ENCODE results near the gene TOMM34. TPM values are rescaled to one million over a fixed set of nuclear protein-coding genes. Genes with fewer than 3 reads are reported as not detected.

Gene TOMM34
- total and polyA plus RNA-seq, 4 donors = 5.1 to 13.4 (median 9.8) TPM

GRCh38 chr20:44912189-44912588 is 48.0 kb downstream of the TOMM34 start:
- intact Hi-C loops (cut with DNase I) = no loop called here
- no peak overlapping the region for H3K27ac ChIP-seq (ENCODE audit: low read depth in 1 of 2, low read length in 2 of 2)
- no peaks in the 10 kb centered on the region for H3K27me3 ChIP-seq (ENCODE audit: control insufficient read depth in 1 of 2, insufficient read depth in 2 of 2, low read length in 1 of 2)
- ATAC-seq (ENCODE audit: low FRiP score) = no peak
- no peak overlapping the region for H3K4me3 ChIP-seq (ENCODE audit: low read length in 2 of 2)
- no peaks in the 10 kb centered on the region for H3K9me3 ChIP-seq (ENCODE audit: control insufficient read depth, low read length)
- WGBS, 2 donors = 92 to 100% methylated on average over 2 of the region's 2 CpGs
- H3K4me1 ChIP-seq (ENCODE audit: control insufficient read depth in 1 of 2, insufficient read depth in 2 of 2, low read length in 2 of 2) = no peaks in the 10 kb centered on the region
- H3K36me3 ChIP-seq (ENCODE audit: control insufficient read depth in 1 of 2, insufficient read depth in 2 of 2, low read length in 1 of 2) = peaks cover under 1 to 2% of the 10 kb centered on the region in 2 donors
- no peak for DNase-seq

GRCh38 chr20:44911264-44911921 is 48.8 kb downstream of the TOMM34 start:
- no peak for DNase-seq
- peaks cover 2% of the 10 kb centered on the region in 2 donors for H3K36me3 ChIP-seq (ENCODE audit: control insufficient read depth in 1 of 2, insufficient read depth in 2 of 2, low read length in 1 of 2)
- intact Hi-C loops (cut with DNase I) = no loop called here

DNA sequence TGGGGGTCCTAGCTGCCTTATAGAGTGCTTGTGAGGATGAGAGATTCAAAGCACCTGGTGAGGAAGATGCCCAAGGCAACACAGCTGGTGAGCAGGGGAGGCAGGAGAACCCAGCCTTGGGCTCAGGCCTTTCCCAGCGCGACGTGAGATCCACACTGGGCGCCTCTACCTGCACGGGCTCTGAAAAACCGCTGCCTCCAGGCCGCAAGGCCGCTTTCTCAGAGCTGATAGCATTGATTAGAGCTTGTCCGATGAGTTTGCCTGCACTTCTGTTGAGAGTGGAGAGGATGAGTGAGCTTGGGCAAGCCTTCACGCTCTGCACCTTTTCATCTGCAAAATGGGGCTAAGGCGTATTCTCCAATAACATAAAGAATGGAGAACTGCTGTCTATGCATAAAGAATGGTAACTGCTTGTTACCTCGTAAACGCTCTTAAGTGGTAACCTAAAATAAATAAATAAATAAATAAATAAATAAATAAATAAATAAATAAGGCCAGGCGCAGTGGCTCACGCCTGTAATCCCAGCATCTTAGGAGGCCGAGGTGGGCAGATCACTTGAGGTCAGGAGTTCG is 49.4 kb downstream of the TOMM34 start:
- Histone ChIP-seq H3K36me3 (ENCODE audit: control insufficient read depth in 1 of 2, insufficient read depth in 2 of 2, low read length in 1 of 2) (peaks cover 2 to 4% of the 10 kb centered on the region in 2 donors), H3K4me3 (ENCODE audit: low read length in 2 of 2) (no peak overlapping the region), H3K9me3 (ENCODE audit: control insufficient read depth, low read length) (no peaks in the 10 kb centered on the region), H3K27ac (ENCODE audit: low read depth in 1 of 2, low read length in 2 of 2) (no peak overlapping the region), H3K4me1 (ENCODE audit: control insufficient read depth in 1 of 2, insufficient read depth in 2 of 2, low read length in 2 of 2) (no peaks in the 10 kb centered on the region), H3K27me3 (ENCODE audit: control insufficient read depth in 1 of 2, insufficient read depth in 2 of 2, low read length in 1 of 2) (no peaks in the 10 kb centered on the region)
- no peak for DNase-seq
- intact Hi-C loops (cut with DNase I) = no loop called here
- ATAC-seq (ENCODE audit: low FRiP score) = peak; percentile 40
- 62 to 67% methylated on average over 17 of the region's 17 CpGs for WGBS, 2 donors

More at GRCh38 chr20:44911264-44911921, 48.8 kb downstream of the TOMM34 start:
- Histone ChIP-seq H3K27ac (ENCODE audit: low read depth in 1 of 2, low read length in 2 of 2) (no peak overlapping the region), H3K4me3 (ENCODE audit: low read length in 2 of 2) (no peak overlapping the region), H3K27me3 (ENCODE audit: control insufficient read depth in 1 of 2, insufficient read depth in 2 of 2, low read length in 1 of 2) (no peaks in the 10 kb centered on the region), H3K9me3 (ENCODE audit: control insufficient read depth, low read length) (no peaks in the 10 kb centered on the region), H3K4me1 (ENCODE audit: control insufficient read depth in 1 of 2, insufficient read depth in 2 of 2, low read length in 2 of 2) (no peaks in the 10 kb centered on the region)
- 70 to 71% methylated on average over 21 of the region's 21 CpGs for WGBS, 2 donors
- ATAC-seq (ENCODE audit: low FRiP score) = no peak

GRCh38 chr20:44909872-44910689 is 50.1 kb downstream of the TOMM34 start, which contains the start of gene PABPC1L:
Gene PABPC1L, plus strand, starts transcription at chr20:44910060. Its CDS starts 84 bp downstream, at chr20:44910144.
- DNase-seq = peak; percentile 63 to 88
- intact Hi-C loops (cut with DNase I) = no loop called here
- ATAC-seq (ENCODE audit: low FRiP score) = peak; percentile 89
- Histone ChIP-seq H3K4me1 (ENCODE audit: control insufficient read depth in 1 of 2, insufficient read depth in 2 of 2, low read length in 2 of 2) (no peaks in the 10 kb centered on the region), H3K27me3 (ENCODE audit: control insufficient read depth in 1 of 2, insufficient read depth in 2 of 2, low read length in 1 of 2) (no peaks in the 10 kb centered on the region), H3K36me3 (ENCODE audit: control insufficient read depth in 1 of 2, insufficient read depth in 2 of 2, low read length in 1 of 2) (peaks cover 2 to 6% of the 10 kb centered on the region in 2 donors), H3K27ac (ENCODE audit: low read depth in 1 of 2, low read length in 2 of 2) (no peak within 1 kb of the TSS), H3K4me3 (ENCODE audit: low read length in 2 of 2) (peak within 1 kb of the TSS; percentile 18 to 42), H3K9me3 (ENCODE audit: control insufficient read depth, low read length) (no peaks in the 10 kb centered on the region)
- 1% methylated on average over 55 to 61 of the region's 61 CpGs for WGBS, 2 donors

GRCh38 chr20:44908987-44909871 is 51.0 kb downstream of the TOMM34 start:
- H3K36me3 ChIP-seq (ENCODE audit: control insufficient read depth in 1 of 2, insufficient read depth in 2 of 2, low read length in 1 of 2) = peaks cover 2 to 6% of the 10 kb centered on the region in 2 donors
- 22% methylated on average over 14 of the region's 14 CpGs for WGBS, 2 donors
- H3K4me3 ChIP-seq (ENCODE audit: low read length in 2 of 2) = peak overlapping the region; percentile 18 to 32
- ATAC-seq (ENCODE audit: low FRiP score) = no peak
- no peak for DNase-seq
- no peak overlapping the region for H3K27ac ChIP-seq (ENCODE audit: low read depth in 1 of 2, low read length in 2 of 2)
- no peaks in the 10 kb centered on the region for H3K27me3 ChIP-seq (ENCODE audit: control insufficient read depth in 1 of 2, insufficient read depth in 2 of 2, low read length in 1 of 2)
- H3K4me1 ChIP-seq (ENCODE audit: control insufficient read depth in 1 of 2, insufficient read depth in 2 of 2, low read length in 2 of 2) = no peaks in the 10 kb centered on the region
- no peaks in the 10 kb centered on the region for H3K9me3 ChIP-seq (ENCODE audit: control insufficient read depth, low read length)
- intact Hi-C loops (cut with DNase I) = no loop called here

- no peaks in the 10 kb centered on the region for H3K9me3 ChIP-seq (ENCODE audit: control insufficient read depth, low read length)
- peaks cover 4 to 7% of the 10 kb centered on the region in 2 donors for H3K36me3 ChIP-seq (ENCODE audit: control insufficient read depth in 1 of 2, insufficient read depth in 2 of 2, low read length in 1 of 2)
- H3K27me3 ChIP-seq (ENCODE audit: control insufficient read depth in 1 of 2, insufficient read depth in 2 of 2, low read length in 1 of 2) = no peaks in the 10 kb centered on the region
- peaks cover 2 to 3% of the 10 kb centered on the region in 2 donors for H3K4me1 ChIP-seq (ENCODE audit: control insufficient read depth in 1 of 2, insufficient read depth in 2 of 2, low read length in 2 of 2)
- WGBS, 2 donors = 77 to 79% methylated on average over 5 of the region's 5 CpGs
- DNase-seq = no peak
- no peak for ATAC-seq (ENCODE audit: low FRiP score)
- intact Hi-C loops (cut with DNase I) = no loop called here
- H3K4me3 ChIP-seq (ENCODE audit: low read length in 2 of 2) = no peak overlapping the region
- no peak overlapping the region for H3K27ac ChIP-seq (ENCODE audit: low read depth in 1 of 2, low read length in 2 of 2)
Measured at GRCh38 chr20:44904377-44904776, 55.8 kb downstream of the TOMM34 start.

DNA sequence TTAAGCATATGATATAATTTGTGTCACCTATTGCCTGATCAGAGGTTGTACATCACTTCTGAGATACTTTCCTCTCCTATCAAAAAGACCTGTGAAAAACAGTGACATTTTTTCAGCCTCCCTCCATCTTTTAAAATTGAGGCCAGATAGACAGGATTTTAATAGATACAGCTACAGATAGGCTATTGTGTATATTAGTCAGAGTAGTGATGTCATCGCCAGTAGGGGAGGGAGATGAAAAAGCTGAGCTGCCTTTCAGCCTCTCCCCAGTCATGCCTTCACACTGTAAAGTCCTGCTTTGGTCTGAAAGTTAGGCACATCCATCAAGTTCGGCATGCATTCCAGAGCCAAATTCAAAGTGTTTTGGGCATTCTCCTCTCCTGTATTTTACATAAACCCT is 58.2 kb downstream of the TOMM34 start:
- Histone ChIP-seq H3K4me1 (ENCODE audit: control insufficient read depth in 1 of 2, insufficient read depth in 2 of 2, low read length in 2 of 2) (peaks cover 2 to 12% of the 10 kb centered on the region in 2 donors), H3K27ac (ENCODE audit: low read depth in 1 of 2, low read length in 2 of 2) (no peak overlapping the region), H3K4me3 (ENCODE audit: low read length in 2 of 2) (no peak overlapping the region), H3K9me3 (ENCODE audit: control insufficient read depth, low read length) (no peaks in the 10 kb centered on the region), H3K27me3 (ENCODE audit: control insufficient read depth in 1 of 2, insufficient read depth in 2 of 2, low read length in 1 of 2) (no peaks in the 10 kb centered on the region), H3K36me3 (ENCODE audit: control insufficient read depth in 1 of 2, insufficient read depth in 2 of 2, low read length in 1 of 2) (peaks cover 4 to 5% of the 10 kb centered on the region in 2 donors)
- intact Hi-C loops (cut with DNase I) = no loop called here
- DNase-seq (no peak), ATAC-seq (ENCODE audit: low FRiP score) (no peak)
- 80 to 83% methylated on average over 2 of the region's 2 CpGs for WGBS, 2 donors

- DNase-seq (no peak), ATAC-seq (ENCODE audit: low FRiP score) (no peak)
- Histone ChIP-seq H3K27me3 (ENCODE audit: control insufficient read depth in 1 of 2, insufficient read depth in 2 of 2, low read length in 1 of 2) (no peaks in the 10 kb centered on the region), H3K36me3 (ENCODE audit: control insufficient read depth in 1 of 2, insufficient read depth in 2 of 2, low read length in 1 of 2) (peaks cover 0 to 5% of the 10 kb centered on the region in 2 donors), H3K4me3 (ENCODE audit: low read length in 2 of 2) (no peak overlapping the region), H3K27ac (ENCODE audit: low read depth in 1 of 2, low read length in 2 of 2) (no peak overlapping the region), H3K4me1 (ENCODE audit: control insufficient read depth in 1 of 2, insufficient read depth in 2 of 2, low read length in 2 of 2) (peaks cover 7 to 16% of the 10 kb centered on the region in 2 donors), H3K9me3 (ENCODE audit: control insufficient read depth, low read length) (no peaks in the 10 kb centered on the region)
- WGBS, 2 donors = 89 to 91% methylated on average over 5 of the region's 5 CpGs
- intact Hi-C loops (cut with DNase I) = no loop called here
Measured at GRCh38 chr20:44900231-44900854, 59.9 kb downstream of the TOMM34 start.

Measured in aorta (tissue), 5 donors.